ENCODE data around the gene KCTD2. TPM values are rescaled to one million over a fixed set of nuclear protein-coding genes. Genes with fewer than 3 reads are reported as not detected.
A peak's percentile ranks its signal among the peaks of the same experiment; 100 is the strongest.
"Not testable (repeated sequence)": the region's sequence is repeated elsewhere in the genome, so short reads cannot be mapped to it uniquely, and the experiment has no call there.

Gene KCTD2
- polyA plus RNA-seq, 2 donors: 10.0 to 11.5 TPM

GRCh38 chr17:75019146-75019545 lies 27.9 kb upstream of the KCTD2 start:
- H3K9me3 ChIP-seq (ENCODE audit: control insufficient read depth in 2 of 2, insufficient read depth in 1 of 2, low read depth in 1 of 2, low read length in 1 of 2): no peaks in the 10 kb centered on the region
- no peaks in the 10 kb centered on the region for H3K27me3 ChIP-seq (ENCODE audit: control insufficient read depth in 1 of 2, insufficient read depth in 2 of 2, low read length in 2 of 2)
- no peaks in the 10 kb centered on the region for H3K4me1 ChIP-seq (ENCODE audit: control insufficient read depth in 2 of 2, insufficient read depth in 2 of 2, low read length in 1 of 2)
- 88 to 91% methylated on average over 5 of the region's 5 CpGs for WGBS, 2 donors
- H3K27ac ChIP-seq (ENCODE audit: low read depth in 2 of 2, low read length in 1 of 2): no peak overlapping the region
- H3K4me3 ChIP-seq (ENCODE audit: low read depth in 1 of 2, low read length in 2 of 2): no peak overlapping the region
- peaks cover 0 to 10% of the 10 kb centered on the region in 2 donors for H3K36me3 ChIP-seq (ENCODE audit: control insufficient read depth in 2 of 2, insufficient read depth in 2 of 2, low read length in 1 of 2)

GRCh38 chr17:75019710-75020109 lies 27.3 kb upstream of the KCTD2 start:
- Histone ChIP-seq H3K9me3 (ENCODE audit: control insufficient read depth in 2 of 2, insufficient read depth in 1 of 2, low read depth in 1 of 2, low read length in 1 of 2) (no peaks in the 10 kb centered on the region), H3K36me3 (ENCODE audit: control insufficient read depth in 2 of 2, insufficient read depth in 2 of 2, low read length in 1 of 2) (peaks cover 0 to 10% of the 10 kb centered on the region in 2 donors), H3K4me1 (ENCODE audit: control insufficient read depth in 2 of 2, insufficient read depth in 2 of 2, low read length in 1 of 2) (no peaks in the 10 kb centered on the region), H3K4me3 (ENCODE audit: low read depth in 1 of 2, low read length in 2 of 2) (no peak overlapping the region), H3K27ac (ENCODE audit: low read depth in 2 of 2, low read length in 1 of 2) (no peak overlapping the region), H3K27me3 (ENCODE audit: control insufficient read depth in 1 of 2, insufficient read depth in 2 of 2, low read length in 2 of 2) (no peaks in the 10 kb centered on the region)
- whole genome bisulfite sequencing, 2 donors: 88 to 98% methylated on average over 3 of the region's 3 CpGs

DNA sequence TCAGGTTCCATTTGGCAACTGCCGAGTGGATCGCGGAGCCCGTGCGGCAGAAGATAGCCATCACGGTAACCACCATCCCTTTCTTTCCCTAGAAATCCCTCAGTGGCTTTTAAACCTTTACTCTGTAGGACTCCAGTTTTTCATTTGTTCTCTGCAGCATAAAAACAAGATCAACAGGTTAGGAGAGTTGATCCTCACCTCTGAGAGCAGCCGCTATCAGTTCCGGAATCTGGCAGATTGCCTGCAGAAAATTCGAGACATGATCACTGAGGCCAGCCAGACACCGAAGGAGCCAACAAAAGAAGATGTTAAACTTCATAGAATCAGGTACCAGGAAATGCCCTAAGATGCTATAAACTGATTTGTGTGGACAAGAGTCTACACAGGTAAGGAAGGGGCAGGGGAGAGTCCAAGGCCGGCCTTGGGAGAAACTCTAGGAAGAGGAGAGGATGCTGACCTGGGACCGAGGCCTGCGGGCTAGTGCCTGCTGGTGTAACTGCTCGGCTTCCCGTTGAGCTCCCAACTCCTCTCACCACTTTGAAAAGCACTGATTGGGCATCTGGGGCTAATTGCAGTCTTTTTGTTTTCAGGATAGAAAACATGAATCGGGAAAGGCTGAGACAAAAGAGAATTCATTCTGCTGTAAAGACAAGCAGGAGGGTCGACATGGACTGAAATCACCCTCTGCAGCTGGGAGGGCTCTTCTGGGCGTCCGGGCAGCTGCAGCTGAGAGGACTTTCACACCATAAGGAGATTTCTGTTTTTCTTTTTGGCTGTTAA lies 26.5 kb upstream of the KCTD2 start:
- no peak overlapping the region for H3K27ac ChIP-seq (ENCODE audit: low read depth in 2 of 2, low read length in 1 of 2)
- H3K4me3 ChIP-seq (ENCODE audit: low read depth in 1 of 2, low read length in 2 of 2): no peak overlapping the region
- H3K36me3 ChIP-seq (ENCODE audit: control insufficient read depth in 2 of 2, insufficient read depth in 2 of 2, low read length in 1 of 2): peaks cover 0 to 10% of the 10 kb centered on the region in 2 donors
- no peaks in the 10 kb centered on the region for H3K27me3 ChIP-seq (ENCODE audit: control insufficient read depth in 1 of 2, insufficient read depth in 2 of 2, low read length in 2 of 2)
- H3K9me3 ChIP-seq (ENCODE audit: control insufficient read depth in 2 of 2, insufficient read depth in 1 of 2, low read depth in 1 of 2, low read length in 1 of 2): no peaks in the 10 kb centered on the region
- H3K4me1 ChIP-seq (ENCODE audit: control insufficient read depth in 2 of 2, insufficient read depth in 2 of 2, low read length in 1 of 2): no peaks in the 10 kb centered on the region
- WGBS, 2 donors: 85 to 86% methylated on average over 19 of the region's 19 CpGs

GRCh38 chr17:75024686-75025397 lies 22.2 kb upstream of the KCTD2 start:
- H3K9me3 ChIP-seq (ENCODE audit: control insufficient read depth in 2 of 2, insufficient read depth in 1 of 2, low read depth in 1 of 2, low read length in 1 of 2): no peaks in the 10 kb centered on the region
- H3K27ac ChIP-seq (ENCODE audit: low read depth in 2 of 2, low read length in 1 of 2): no peak overlapping the region
- no peaks in the 10 kb centered on the region for H3K4me1 ChIP-seq (ENCODE audit: control insufficient read depth in 2 of 2, insufficient read depth in 2 of 2, low read length in 1 of 2)
- no peak overlapping the region for H3K4me3 ChIP-seq (ENCODE audit: low read depth in 1 of 2, low read length in 2 of 2)
- WGBS, 2 donors: 87 to 89% methylated on average over 10 of the region's 10 CpGs
- no peaks in the 10 kb centered on the region for H3K27me3 ChIP-seq (ENCODE audit: control insufficient read depth in 1 of 2, insufficient read depth in 2 of 2, low read length in 2 of 2)
- peaks cover 0 to 8% of the 10 kb centered on the region in 2 donors for H3K36me3 ChIP-seq (ENCODE audit: control insufficient read depth in 2 of 2, insufficient read depth in 2 of 2, low read length in 1 of 2)

GRCh38 chr17:75025398-75025734 lies 21.7 kb upstream of the KCTD2 start:
- 84 to 87% methylated on average over 9 of the region's 9 CpGs for WGBS, 2 donors
- H3K4me1 ChIP-seq (ENCODE audit: control insufficient read depth in 2 of 2, insufficient read depth in 2 of 2, low read length in 1 of 2); H3K27ac ChIP-seq (ENCODE audit: low read depth in 2 of 2, low read length in 1 of 2); H3K9me3 ChIP-seq (ENCODE audit: control insufficient read depth in 2 of 2, insufficient read depth in 1 of 2, low read depth in 1 of 2, low read length in 1 of 2); H3K4me3 ChIP-seq (ENCODE audit: low read depth in 1 of 2, low read length in 2 of 2); H3K27me3 ChIP-seq (ENCODE audit: control insufficient read depth in 1 of 2, insufficient read depth in 2 of 2, low read length in 2 of 2); H3K36me3 ChIP-seq (ENCODE audit: control insufficient read depth in 2 of 2, insufficient read depth in 2 of 2, low read length in 1 of 2): not testable (repeated sequence)

GRCh38 chr17:75026650-75027049 lies 20.4 kb upstream of the KCTD2 start:
- WGBS, 2 donors: 54% methylated on average over 2 of the region's 2 CpGs
- H3K27ac ChIP-seq (ENCODE audit: low read depth in 2 of 2, low read length in 1 of 2): peak overlapping the region; percentile 60 to 65
- not testable (repeated sequence) for H3K27me3 ChIP-seq (ENCODE audit: control insufficient read depth in 1 of 2, insufficient read depth in 2 of 2, low read length in 2 of 2); H3K36me3 ChIP-seq (ENCODE audit: control insufficient read depth in 2 of 2, insufficient read depth in 2 of 2, low read length in 1 of 2); H3K4me1 ChIP-seq (ENCODE audit: control insufficient read depth in 2 of 2, insufficient read depth in 2 of 2, low read length in 1 of 2); H3K9me3 ChIP-seq (ENCODE audit: control insufficient read depth in 2 of 2, insufficient read depth in 1 of 2, low read depth in 1 of 2, low read length in 1 of 2); H3K4me3 ChIP-seq (ENCODE audit: low read depth in 1 of 2, low read length in 2 of 2)

- H3K4me1 ChIP-seq (ENCODE audit: control insufficient read depth in 2 of 2, insufficient read depth in 2 of 2, low read length in 1 of 2): peaks cover 0 to 4% of the 10 kb centered on the region in 2 donors
- H3K9me3 ChIP-seq (ENCODE audit: control insufficient read depth in 2 of 2, insufficient read depth in 1 of 2, low read depth in 1 of 2, low read length in 1 of 2): no peaks in the 10 kb centered on the region
- no peaks in the 10 kb centered on the region for H3K36me3 ChIP-seq (ENCODE audit: control insufficient read depth in 2 of 2, insufficient read depth in 2 of 2, low read length in 1 of 2)
- no peak overlapping the region for H3K4me3 ChIP-seq (ENCODE audit: low read depth in 1 of 2, low read length in 2 of 2)
- H3K27me3 ChIP-seq (ENCODE audit: control insufficient read depth in 1 of 2, insufficient read depth in 2 of 2, low read length in 2 of 2): no peaks in the 10 kb centered on the region
- H3K27ac ChIP-seq (ENCODE audit: low read depth in 2 of 2, low read length in 1 of 2): no peak overlapping the region
- WGBS, 2 donors: 76 to 92% methylated on average over 8 of the region's 8 CpGs
These were observed 16.9 kb upstream of the KCTD2 start for GRCh38 chr17:75030161-75030560.

DNA sequence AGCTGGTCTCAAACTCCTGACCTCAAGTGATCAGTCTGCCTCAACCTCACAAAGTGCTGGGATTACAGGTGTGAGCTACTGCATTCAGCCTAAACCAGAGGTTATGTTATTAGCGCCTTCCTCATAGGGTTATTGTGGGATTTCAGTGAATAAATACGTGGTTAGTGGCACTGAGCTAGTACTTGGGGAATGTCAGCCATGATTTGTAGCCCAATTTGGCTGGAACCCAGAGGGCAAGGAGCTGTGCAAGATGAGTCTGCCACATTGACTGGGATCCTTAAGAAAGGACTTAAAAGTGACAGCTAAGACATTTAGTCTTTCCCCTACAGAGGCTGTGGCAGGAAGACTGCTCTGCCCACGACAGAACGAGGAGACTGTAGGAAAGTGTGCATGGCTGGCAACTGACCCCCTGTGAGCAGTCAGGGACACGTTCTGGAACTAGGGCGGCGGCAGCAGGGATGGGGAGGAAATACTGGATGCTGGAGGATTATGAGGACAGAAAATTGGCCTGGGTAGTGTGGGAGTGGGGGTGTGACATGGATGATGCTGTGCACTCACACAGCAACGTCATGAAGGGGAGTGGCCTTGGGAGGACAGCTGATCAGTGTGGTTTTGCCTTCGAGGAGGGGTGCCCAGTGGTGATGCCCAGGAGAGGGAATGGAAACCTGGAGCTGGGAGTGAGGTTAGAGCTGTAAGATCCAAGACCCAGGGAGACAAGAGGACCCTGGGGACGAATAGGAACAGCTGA lies 14.9 kb upstream of the KCTD2 start:
- H3K27me3 ChIP-seq (ENCODE audit: control insufficient read depth in 1 of 2, insufficient read depth in 2 of 2, low read length in 2 of 2): no peaks in the 10 kb centered on the region
- H3K4me3 ChIP-seq (ENCODE audit: low read depth in 1 of 2, low read length in 2 of 2): peak overlapping the region in 1 of 2 donors; percentile 7
- H3K4me1 ChIP-seq (ENCODE audit: control insufficient read depth in 2 of 2, insufficient read depth in 2 of 2, low read length in 1 of 2): peaks cover 0 to 10% of the 10 kb centered on the region in 2 donors
- peak overlapping the region; percentile 21 to 90 for H3K27ac ChIP-seq (ENCODE audit: low read depth in 2 of 2, low read length in 1 of 2)
- H3K9me3 ChIP-seq (ENCODE audit: control insufficient read depth in 2 of 2, insufficient read depth in 1 of 2, low read depth in 1 of 2, low read length in 1 of 2): no peaks in the 10 kb centered on the region
- no peaks in the 10 kb centered on the region for H3K36me3 ChIP-seq (ENCODE audit: control insufficient read depth in 2 of 2, insufficient read depth in 2 of 2, low read length in 1 of 2)
- WGBS, 2 donors: 6 to 16% methylated on average over 10 of the region's 10 CpGs

- Histone ChIP-seq H3K36me3 (ENCODE audit: control insufficient read depth in 2 of 2, insufficient read depth in 2 of 2, low read length in 1 of 2) (no peaks in the 10 kb centered on the region), H3K4me1 (ENCODE audit: control insufficient read depth in 2 of 2, insufficient read depth in 2 of 2, low read length in 1 of 2) (peaks cover 0 to 10% of the 10 kb centered on the region in 2 donors), H3K27ac (ENCODE audit: low read depth in 2 of 2, low read length in 1 of 2) (peak overlapping the region; percentile 21 to 90), H3K4me3 (ENCODE audit: low read depth in 1 of 2, low read length in 2 of 2) (peak overlapping the region in 1 of 2 donors; percentile 7), H3K9me3 (ENCODE audit: control insufficient read depth in 2 of 2, insufficient read depth in 1 of 2, low read depth in 1 of 2, low read length in 1 of 2) (no peaks in the 10 kb centered on the region), H3K27me3 (ENCODE audit: control insufficient read depth in 1 of 2, insufficient read depth in 2 of 2, low read length in 2 of 2) (no peaks in the 10 kb centered on the region)
- 5 to 7% methylated on average over 13 of the region's 13 CpGs for WGBS, 2 donors
These were observed 14.2 kb upstream of the KCTD2 start for GRCh38 chr17:75032720-75033280.

All from esophagus (tissue), 2 donors.